Stomach (tissue), 4 donors: ENCODE measurements around the gene TMTC1.

Source experiments
- CTCF ChIP-seq, 7 experiments: fragments of 450-650 bp in 4 of 7; fragments of 200-600 bp in 3 of 7; sonication (generic) in 3 of 7; IDR thresholded peaks; one replicate each; pipeline ENCODE4 v1.5.1; 2016 to 2019; ENCODE audit warnings: antibody characterized with exemption in 7 of 7, control low read depth in 2 of 7, mild to moderate bottlenecking in 1 of 7
- EP300 ChIP-seq: sonication (generic); formaldehyde crosslinking; IDR thresholded peaks from one replicate; pipeline ENCODE4 v1.6.1; 2017; ENCODE audit warnings: antibody characterized with exemption
- POLR2A ChIP-seq, 4 donors: fragments of 450-650 bp; IDR thresholded peaks; one replicate each; pipeline ENCODE4 v1.6.1; 2016; ENCODE audit warnings: antibody characterized with exemption in 4 of 4, control low read depth in 2 of 4, mild to moderate bottlenecking in 1 of 4, moderate library complexity in 1 of 4
- POLR2AphosphoS5 ChIP-seq, 3 donors: sonication (generic); formaldehyde crosslinking; IDR thresholded peaks; one replicate each; pipeline ENCODE4 v1.6.1; 2016; ENCODE audit warnings: antibody characterized with exemption in 3 of 3

DNA sequence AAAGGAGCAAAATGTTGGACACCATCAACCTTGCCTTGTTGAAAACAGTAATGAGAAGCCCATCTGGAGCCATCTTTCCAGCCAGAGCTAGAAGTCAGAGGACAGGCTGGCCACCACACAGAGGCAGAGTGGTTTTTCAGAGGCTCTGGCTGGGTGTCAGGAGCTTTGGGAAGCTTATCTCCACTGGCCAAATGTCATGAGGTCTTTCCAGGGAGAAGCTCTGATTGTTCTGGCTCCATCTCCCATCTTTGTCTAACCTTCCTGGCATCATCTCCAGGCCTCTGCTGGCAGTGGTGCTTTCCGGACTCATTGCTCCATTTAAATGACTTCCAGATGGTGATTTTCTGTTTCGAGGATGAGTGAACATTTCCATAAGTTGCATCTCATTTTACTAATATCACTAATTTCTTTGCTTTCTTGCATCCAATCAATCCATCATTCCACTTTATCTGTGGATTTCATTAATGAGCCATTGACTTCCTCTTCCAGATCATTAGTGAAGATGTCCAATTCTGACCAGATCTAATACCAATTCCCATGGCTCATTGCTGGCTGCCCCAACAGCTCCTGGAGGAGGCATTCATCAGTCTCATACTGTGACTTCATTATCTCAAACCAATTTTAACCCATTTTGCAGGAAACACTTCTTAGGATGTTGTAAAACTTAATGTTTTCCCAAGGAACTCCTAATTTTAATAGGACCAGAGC lies 35.3 kb upstream of the TMTC1 start:
- TF ChIP-seq CTCF (IDR thresholded peaks at IDR 0.05) (no peak), EP300 (no peak), POLR2A (IDR thresholded peaks at IDR 0.05) (no peak), POLR2AphosphoS5 (IDR thresholded peaks at IDR 0.05) (no peak)
